Measurements from ENCODE around the gene MYO7A. TPM values are rescaled to one million over a fixed set of nuclear protein-coding genes. Genes with fewer than 3 reads are reported as not detected.

MYO7A gene
- polyA plus RNA-seq, 1 donor (not counting 4 experiments of a cell fraction or from before 2014, with no cell fraction given) = 0.75 TPM

DNA sequence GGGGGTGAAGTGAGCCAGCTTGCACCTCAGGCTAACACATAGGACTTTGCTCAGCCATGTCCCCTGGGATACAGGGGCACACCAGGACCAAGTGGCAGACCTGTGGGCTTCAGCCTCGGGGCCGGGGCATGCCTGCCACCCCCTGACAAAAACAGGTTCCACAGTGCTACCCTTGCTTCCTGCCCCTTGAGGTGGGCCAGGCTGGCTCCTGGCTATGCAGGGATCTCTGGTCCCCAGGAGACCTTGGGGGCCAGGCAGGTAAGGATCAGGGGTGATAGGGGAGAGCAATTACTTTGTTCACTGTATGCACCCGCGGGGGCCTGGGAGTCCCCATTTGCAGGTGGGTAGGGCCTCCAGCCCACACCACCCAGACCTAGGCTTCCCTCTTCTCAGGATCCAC is 2.4 kb upstream of the MYO7A start:
- FAIRE-seq (no peak), DNase-seq (ENCODE audit: low read depth, low spot score) (no peak)
- no peaks in the 10 kb centered on the region for H3K27me3 ChIP-seq (ENCODE audit: control insufficient read depth, extremely low read depth, insufficient read depth, low read length)
- TF ChIP-seq, protein P1, sequence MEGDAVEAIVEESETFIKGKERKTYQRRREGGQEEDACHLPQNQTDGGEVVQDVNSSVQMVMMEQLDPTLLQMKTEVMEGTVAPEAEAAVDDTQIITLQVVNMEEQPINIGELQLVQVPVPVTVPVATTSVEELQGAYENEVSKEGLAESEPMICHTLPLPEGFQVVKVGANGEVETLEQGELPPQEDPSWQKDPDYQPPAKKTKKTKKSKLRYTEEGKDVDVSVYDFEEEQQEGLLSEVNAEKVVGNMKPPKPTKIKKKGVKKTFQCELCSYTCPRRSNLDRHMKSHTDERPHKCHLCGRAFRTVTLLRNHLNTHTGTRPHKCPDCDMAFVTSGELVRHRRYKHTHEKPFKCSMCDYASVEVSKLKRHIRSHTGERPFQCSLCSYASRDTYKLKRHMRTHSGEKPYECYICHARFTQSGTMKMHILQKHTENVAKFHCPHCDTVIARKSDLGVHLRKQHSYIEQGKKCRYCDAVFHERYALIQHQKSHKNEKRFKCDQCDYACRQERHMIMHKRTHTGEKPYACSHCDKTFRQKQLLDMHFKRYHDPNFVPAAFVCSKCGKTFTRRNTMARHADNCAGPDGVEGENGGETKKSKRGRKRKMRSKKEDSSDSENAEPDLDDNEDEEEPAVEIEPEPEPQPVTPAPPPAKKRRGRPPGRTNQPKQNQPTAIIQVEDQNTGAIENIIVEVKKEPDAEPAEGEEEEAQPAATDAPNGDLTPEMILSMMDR (optimal IDR thresholded peaks at IDR 0.05 in 1 of 3, IDR thresholded peaks at IDR 0.05 in 1 of 3, conservative IDR thresholded peaks at IDR 0.05 in 1 of 3; ENCODE audit: extremely low read depth in 1 of 3, insufficient read depth in 2 of 3, low read length in 3 of 3) = no peak
- TF ChIP-seq EZH2 (IDR thresholded peaks at IDR 0.05; ENCODE audit: low read length) = no peak
- H3K4me2 ChIP-seq (ENCODE audit: control insufficient read depth, extremely low read depth, insufficient read depth, low read depth, low read length) = no peak overlapping the region
- H3K36me3 ChIP-seq (ENCODE audit: control insufficient read depth in 2 of 2, extremely low read depth in 1 of 2, insufficient read depth in 2 of 2, low read length in 2 of 2) = no peaks in the 10 kb centered on the region
- H3K27ac ChIP-seq (ENCODE audit: control insufficient read depth, insufficient read depth, low read length) = no peak overlapping the region
- dilution Hi-C loops (cut with MboI; ENCODE audit: extremely low pct_ligation_motif_present, low sequenced_read_pairs) = no loop called here
- H3K79me2 ChIP-seq (ENCODE audit: control insufficient read depth, insufficient read depth, low read length) = no peaks in the 10 kb centered on the region
- no peaks in the 10 kb centered on the region for H3K9me1 ChIP-seq (ENCODE audit: control insufficient read depth, extremely low read depth, insufficient read depth, low read length)
- peaks cover 5% of the 10 kb centered on the region for H3K4me1 ChIP-seq (ENCODE audit: control insufficient read depth, extremely low read depth, insufficient read depth, low read length)
- no peaks in the 10 kb centered on the region for H3K9me3 ChIP-seq (ENCODE audit: control insufficient read depth, low read depth, low read length)
- no peaks in the 10 kb centered on the region for H4K20me1 ChIP-seq (ENCODE audit: control insufficient read depth, extremely low read depth, insufficient read depth, low read length)
- no peak overlapping the region for H2AFZ ChIP-seq (ENCODE audit: control insufficient read depth, low read length)
- H3K4me3 ChIP-seq (ENCODE audit: control insufficient read depth in 2 of 3, extremely low read depth in 1 of 3, insufficient read depth in 2 of 3, low read depth in 1 of 3, low read length in 3 of 3) = no peak overlapping the region
- no peak overlapping the region for H3K9ac ChIP-seq (ENCODE audit: control insufficient read depth, extremely low read depth, insufficient read depth, low read length)

DNA sequence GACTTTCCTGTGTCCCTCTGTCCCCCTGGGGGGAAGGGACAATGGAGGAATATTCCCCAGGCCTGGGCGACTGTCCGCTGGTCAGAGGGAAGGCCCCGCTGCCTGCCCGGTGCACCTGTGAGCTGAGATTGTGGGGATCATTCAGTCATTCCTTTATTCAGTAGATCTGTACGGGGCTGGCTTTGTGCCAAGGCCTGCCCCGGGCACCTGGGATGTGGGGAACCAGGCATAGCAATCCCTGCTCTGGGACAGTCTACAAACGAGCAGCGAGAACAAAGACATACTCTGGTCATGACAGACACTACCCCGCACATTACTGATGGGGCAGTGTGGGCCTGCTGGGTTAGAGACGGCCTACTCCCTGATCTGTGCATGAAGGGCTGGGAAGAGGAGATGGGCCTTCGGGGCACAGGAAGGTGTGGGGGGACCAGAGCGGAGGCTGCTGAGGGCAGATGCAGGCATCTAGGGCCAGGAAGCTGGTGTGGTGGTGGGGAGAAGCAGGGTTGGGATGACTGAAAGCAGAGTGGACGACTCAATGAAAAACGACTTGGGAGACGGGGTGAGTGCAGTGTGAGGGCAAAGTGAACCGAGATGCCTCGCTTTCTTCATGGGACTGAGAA is 1.8 kb upstream of the MYO7A start:
- TF ChIP-seq EZH2 (IDR thresholded peaks at IDR 0.05; ENCODE audit: low read length) = no peak
- TF ChIP-seq, protein P1 (optimal IDR thresholded peaks at IDR 0.05 in 1 of 3, IDR thresholded peaks at IDR 0.05 in 1 of 3, conservative IDR thresholded peaks at IDR 0.05 in 1 of 3; ENCODE audit: extremely low read depth in 1 of 3, insufficient read depth in 2 of 3, low read length in 3 of 3) = no peak
- Histone ChIP-seq H3K9me3 (ENCODE audit: control insufficient read depth, low read depth, low read length) (no peaks in the 10 kb centered on the region), H3K36me3 (ENCODE audit: control insufficient read depth in 2 of 2, extremely low read depth in 1 of 2, insufficient read depth in 2 of 2, low read length in 2 of 2) (no peaks in the 10 kb centered on the region), H3K9me1 (ENCODE audit: control insufficient read depth, extremely low read depth, insufficient read depth, low read length) (no peaks in the 10 kb centered on the region), H3K4me2 (ENCODE audit: control insufficient read depth, extremely low read depth, insufficient read depth, low read depth, low read length) (no peak overlapping the region), H3K4me1 (ENCODE audit: control insufficient read depth, extremely low read depth, insufficient read depth, low read length) (peaks cover 5% of the 10 kb centered on the region), H2AFZ (ENCODE audit: control insufficient read depth, low read length) (no peak overlapping the region), H4K20me1 (ENCODE audit: control insufficient read depth, extremely low read depth, insufficient read depth, low read length) (no peaks in the 10 kb centered on the region), H3K9ac (ENCODE audit: control insufficient read depth, extremely low read depth, insufficient read depth, low read length) (no peak overlapping the region), H3K27me3 (ENCODE audit: control insufficient read depth, extremely low read depth, insufficient read depth, low read length) (no peaks in the 10 kb centered on the region), H3K79me2 (ENCODE audit: control insufficient read depth, insufficient read depth, low read length) (no peaks in the 10 kb centered on the region), H3K27ac (ENCODE audit: control insufficient read depth, insufficient read depth, low read length) (no peak overlapping the region), H3K4me3 (ENCODE audit: control insufficient read depth in 2 of 3, extremely low read depth in 1 of 3, insufficient read depth in 2 of 3, low read depth in 1 of 3, low read length in 3 of 3) (no peak overlapping the region)
- FAIRE-seq (no peak), DNase-seq (ENCODE audit: low read depth, low spot score) (no peak)
- dilution Hi-C loops (cut with MboI; ENCODE audit: extremely low pct_ligation_motif_present, low sequenced_read_pairs) = no loop called here

Data from keratinocyte (primary cell).